8988T (cell line): ENCODE results near the gene MICAL3.
A peak's percentile ranks its signal among the peaks of the same experiment; 100 is the strongest.
"Not testable (repeated sequence)": the region's sequence is repeated elsewhere in the genome, so short reads cannot be mapped to it uniquely, and the experiment has no call there.

Experiments used
- DNase-seq: peaks from one replicate; pipeline ENCODE4 v3.0.0; 2011

Gene MICAL3

DNA sequence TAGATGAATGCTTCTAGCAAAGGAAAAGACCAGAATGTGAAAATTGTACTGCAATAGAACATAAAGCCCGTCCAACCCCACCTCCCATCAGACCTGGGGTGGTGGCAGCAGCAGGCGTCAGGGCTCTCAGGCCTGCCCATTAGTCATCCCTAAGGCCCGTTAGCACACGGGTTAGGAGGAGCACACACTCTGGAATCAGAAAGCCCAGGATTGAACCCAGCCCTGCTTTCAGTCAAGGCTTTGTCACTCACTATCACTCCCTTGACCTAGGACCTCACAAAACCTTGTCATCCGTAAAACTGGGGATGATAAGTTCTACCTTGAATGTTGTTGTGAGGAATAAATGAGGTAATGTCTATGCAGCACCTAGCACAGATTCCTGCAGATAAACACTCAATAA is 26.9 kb downstream of the MICAL3 start:
- no peak for DNase-seq

DNA sequence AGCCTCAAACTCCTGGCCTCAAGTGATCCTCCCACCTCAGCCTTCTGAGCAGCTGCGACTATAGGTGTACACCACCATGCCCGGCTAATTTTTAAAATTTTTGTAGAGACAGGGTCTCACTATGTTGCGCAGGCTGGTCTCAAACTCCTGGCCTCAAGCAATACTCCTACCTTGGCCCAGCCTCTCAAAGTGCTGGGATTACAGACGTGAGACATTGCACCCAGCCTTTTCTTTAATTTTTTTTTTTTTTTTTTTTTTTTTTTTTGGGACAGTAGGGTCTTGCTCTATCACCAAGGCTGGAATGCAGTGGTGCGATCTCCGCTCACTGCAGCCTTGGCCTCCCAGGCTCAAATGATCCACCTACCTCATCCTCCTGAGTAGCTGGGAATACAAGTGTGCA is 29.1 kb downstream of the MICAL3 start:
- DNase-seq = not testable (repeated sequence)

DNA sequence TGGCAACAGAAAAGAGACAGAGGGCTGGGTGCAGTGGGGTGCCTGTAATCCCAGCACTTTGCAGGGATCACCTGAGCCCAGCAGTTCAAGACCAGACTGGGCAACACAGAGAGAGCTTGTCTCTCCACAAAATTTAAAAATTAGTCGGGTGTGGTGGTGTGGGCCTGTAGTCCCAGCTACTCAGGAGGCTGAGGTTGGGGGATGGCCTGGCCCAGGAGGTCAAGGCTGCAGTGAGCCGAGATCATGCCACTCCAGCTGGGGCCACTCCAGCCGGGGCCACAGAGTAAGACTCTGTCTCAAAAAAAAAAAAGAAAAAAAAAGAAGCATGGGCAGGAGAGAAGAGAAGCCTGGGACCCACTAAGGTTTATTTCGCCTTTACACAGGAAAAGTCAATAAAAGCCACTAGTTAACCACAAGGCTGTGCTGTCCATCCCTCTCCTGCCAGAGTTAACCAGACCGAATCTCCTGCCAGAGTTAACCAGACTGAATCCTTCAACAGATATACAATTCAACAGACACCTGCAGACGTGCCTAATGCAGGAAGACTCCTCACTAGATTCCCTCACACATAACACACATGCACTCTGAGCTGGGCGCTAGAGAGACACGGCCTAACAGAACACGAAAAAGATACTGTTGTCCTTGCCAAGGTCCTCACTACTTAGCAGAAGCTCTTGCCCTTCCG is 29.8 kb downstream of the MICAL3 start:
- DNase-seq = no peak

DNA sequence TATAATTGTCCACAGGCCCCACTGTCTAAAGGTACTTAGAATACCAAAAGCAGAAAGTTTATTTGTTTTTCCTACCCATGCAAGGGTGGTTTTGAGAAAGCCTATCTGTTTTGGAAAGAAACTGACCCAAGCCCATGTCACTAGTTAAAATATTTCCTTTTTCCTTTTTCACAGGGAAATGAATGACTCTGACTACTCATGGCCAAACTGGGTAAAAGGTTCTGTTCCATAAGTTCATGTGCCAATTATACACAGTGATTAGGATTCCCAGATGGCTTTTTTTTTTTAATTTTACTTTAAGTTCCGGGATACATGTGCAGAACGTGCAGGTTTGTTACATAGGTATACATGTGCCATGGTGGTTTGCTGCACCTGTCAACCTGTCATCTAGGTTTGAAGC is 31.4 kb downstream of the MICAL3 start:
- not testable (repeated sequence) for DNase-seq

DNA sequence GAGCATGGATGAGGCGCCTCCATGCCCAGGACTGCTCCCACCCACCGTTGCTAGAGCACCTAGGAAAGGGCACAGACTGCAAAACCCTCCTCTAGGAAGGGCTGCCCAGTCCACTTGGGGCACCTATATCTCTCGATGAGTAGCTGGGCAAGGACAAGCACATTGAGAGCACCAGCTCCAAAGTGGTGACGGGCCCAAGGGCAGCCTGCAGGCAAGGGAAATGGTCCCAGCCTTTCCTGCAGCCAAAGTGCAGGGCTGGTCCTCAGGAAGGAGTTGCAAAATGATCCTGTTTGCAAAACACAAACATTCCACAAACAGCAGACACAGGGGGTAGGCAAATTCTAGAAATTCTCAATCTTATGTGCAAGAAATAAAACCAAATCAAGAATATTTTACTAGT is 32.4 kb downstream of the MICAL3 start:
- not testable (repeated sequence) for DNase-seq

DNA sequence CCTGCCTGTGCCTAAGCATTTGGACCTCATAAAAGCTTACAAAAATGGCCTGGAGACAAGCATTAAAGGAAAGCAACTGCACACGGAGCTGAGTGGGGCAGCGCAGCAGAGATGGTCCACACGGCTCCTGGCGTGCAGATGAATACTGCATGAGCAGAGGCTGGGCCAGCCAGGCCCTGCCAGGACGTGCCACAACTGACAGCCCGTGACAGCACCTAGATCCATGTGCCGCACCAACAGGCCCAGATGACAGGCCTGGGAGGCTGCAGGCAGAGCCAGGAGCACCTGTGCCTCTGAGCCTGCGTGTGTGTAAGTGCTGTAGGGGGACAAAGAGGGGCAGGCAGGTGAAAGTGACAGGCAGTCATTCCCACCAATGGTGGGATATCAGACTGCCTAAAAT is 33.4 kb downstream of the MICAL3 start:
- no peak for DNase-seq

DNA sequence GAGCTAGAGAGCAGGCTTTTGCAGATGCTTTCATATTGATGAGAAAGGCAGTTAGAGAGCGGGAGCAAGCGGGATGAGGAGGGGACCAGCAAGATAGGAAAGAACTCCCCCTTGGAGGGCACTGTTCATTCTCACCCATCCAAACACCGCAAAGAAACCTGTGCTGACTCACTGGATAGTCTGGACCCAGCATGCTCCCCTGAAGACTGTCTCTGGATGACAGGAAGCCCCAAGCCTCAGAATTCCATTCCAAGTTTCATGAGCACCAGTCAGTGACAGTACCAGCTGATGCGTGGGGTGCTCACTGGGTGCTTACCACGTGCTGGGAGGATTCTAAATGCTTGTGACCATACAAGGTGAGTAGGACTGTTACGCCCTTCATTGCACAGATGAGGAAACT is 34.2 kb downstream of the MICAL3 start:
- DNase-seq = no peak

DNA sequence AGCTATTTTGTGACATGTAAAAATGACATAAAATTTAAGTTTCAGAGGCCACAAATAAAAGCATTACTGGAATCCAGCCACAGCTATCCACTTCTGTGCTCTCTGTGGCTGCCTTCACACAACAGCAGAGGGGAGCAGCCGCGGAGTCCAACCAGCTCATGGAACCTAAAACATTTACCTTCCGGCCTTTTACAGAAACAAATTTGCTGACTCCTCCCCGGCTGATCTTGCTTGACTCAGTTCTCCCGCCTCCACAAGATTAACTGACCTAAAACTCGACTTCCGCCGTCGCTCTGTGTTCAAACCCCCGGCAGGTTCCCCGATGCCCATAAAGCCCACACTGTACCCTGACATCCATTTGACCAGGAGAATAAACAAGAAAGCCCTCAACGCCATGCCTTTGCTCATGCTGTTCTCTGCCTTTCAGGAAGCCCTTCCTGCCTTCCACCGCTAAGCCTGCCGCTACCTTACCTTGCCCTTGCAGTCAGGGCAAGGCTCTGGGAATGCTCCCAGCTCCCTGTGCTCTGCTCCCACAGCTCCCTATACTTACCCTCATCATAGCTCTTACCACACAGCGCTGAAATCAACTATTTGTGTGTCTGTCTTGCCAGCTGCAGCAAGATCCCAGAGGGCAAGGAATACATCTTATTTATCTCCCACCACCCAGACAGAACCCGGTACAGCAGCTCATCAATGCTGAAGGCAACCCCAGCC is 35.4 kb downstream of the MICAL3 start:
- no peak for DNase-seq

DNA sequence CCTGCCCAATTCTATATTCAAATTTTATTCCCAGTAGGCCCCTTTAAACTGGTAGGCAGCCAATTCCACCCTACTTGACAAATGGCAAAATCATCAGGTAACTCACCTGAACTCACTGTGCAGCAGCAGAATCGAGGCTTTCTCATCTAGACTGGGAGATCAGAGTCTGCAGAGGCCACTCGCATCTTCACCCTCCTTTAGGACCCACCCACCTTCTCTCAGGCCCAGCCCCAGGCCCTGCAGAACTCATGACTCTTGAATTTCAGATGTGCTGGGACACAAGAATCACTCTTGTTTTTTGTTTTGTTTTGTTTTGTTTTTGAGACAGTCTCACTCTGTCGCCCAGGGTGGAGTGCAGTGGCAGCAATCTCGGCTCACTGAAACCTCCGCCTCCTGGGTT is 38.8 kb downstream of the MICAL3 start:
- no peak for DNase-seq

DNA sequence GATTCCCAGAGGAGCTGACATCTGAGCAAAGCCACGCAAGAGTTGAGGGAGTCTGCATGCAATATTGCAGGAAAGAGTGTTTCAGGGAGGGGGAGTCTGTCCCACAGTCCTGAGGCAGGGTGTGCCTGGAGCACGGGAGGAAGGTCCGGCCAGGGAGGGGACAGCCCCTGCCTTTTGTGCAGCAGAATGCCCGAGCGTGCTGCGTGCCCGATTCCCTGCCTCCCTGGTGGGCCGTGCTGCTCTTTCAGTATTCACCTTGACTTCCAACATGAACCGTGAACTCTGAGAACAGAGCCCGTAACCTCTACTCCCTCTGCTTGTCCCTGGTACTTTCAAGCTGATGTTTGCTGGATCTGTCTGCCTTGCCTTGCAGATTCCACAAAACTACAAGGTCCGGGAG is 39.3 kb downstream of the MICAL3 start:
- DNase-seq = not testable (repeated sequence)

DNA sequence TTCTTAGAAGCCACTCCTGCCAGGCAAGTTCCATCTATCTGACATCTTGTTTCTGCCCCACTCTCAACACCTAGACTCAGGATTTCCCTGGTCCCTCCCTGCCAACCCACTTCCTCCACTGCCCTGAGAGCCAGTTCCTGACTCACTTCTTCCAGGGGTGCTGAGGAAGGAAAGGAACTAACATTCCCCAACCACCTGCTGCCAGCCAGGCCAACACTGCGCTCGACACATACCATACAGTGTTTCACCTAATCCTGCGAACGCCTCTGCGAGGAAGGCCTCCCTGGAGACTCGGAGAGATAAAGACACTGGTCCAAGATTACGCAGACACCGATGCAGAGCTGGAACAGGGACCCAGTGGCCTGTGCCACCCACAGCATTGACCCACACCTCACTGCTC is 40.2 kb downstream of the MICAL3 start:
- DNase-seq = peak; percentile 47

DNA sequence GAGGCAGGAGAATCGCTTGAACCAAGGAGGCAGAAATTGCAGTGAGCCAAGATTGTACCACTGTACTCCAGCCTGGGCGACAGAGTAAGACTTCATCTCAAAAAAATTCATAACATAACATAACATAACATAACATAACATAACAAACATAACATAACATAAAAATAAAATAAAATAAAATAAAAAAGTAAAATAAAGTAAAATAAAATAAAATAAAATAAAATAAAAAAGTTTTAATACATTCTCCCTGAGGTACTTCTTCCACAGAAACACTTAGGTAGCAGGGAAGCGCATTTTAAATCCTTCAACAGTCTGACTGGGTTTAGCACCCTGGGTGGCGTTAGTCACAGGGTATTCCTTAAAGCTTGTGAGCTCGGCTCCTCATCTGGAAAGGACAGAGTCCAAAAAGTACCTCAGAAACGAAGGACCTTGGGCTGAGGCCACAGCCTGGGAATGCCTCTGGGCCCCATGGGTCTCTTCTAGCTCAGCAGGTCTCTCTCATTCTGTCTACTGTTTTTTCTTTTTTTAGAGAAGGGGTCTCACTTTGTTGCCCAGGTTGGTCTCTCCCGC is 41.7 kb downstream of the MICAL3 start:
- no peak for DNase-seq

DNA sequence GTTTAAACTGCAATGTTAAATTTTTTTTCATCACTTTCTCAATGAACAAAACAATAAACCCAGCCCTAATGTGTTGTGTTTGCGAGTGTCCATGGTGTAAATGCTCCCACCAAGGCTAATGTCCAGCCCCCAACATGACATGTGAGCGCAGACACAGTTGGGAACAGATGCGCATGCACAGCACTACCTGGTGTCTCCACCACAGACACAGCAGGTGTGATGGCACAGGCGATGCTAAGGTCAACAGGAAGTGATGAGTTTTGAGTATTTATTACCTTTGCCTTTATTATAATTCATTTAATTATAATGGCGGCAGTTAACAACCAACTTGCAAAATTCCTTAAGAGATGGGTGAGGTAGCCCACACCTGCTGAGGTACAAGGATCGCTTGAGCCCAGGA is 42.9 kb downstream of the MICAL3 start:
- no peak for DNase-seq

DNA sequence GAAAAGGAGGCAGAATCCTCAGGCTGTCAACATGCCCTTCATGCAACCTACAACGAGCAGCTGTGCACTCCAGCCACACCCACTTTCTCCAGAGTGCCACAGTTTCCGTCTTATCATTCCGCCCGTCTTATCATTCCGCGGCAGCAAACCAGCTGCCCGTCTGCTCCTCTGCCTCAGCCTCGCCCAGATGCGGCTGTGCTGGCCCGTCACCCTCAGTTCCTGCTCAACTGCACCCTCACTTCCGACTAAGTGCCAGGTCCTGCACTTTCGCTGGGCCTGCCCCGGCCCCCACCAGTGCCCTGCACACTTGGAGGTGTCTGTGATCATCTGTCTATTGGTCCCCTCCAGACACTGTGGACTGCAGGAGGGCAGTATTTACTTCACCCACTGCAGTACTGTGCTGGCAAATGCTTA is 43.7 kb downstream of the MICAL3 start:
- peak; percentile 26 for DNase-seq

DNA sequence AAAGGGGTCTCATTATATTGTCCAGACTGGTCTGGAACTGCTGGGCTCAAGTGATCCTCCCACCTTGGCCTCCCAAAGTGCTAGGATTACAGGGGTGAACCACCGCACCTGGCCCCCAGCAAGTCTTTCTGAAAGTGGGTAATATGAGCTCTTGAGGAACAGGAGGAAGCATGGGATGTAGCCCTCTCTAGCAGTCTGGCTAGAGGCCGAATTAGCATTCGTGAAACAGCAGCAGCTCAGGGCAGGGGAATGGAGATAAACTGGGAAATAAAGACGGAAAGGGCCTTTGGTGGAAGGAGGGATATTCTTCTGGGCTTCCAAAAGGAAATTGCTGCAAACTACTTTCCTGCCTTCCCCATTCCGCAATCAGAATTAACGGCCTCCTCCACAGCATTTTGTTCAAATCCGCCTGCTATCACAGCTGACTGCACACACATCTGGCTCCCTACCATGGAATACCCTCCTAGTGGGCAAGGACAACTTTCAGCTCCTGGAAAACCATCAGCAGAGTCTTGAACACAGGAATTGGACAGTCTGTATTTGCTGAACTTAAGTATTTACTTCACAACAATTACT is 44.3 kb downstream of the MICAL3 start:
- no peak for DNase-seq

DNA sequence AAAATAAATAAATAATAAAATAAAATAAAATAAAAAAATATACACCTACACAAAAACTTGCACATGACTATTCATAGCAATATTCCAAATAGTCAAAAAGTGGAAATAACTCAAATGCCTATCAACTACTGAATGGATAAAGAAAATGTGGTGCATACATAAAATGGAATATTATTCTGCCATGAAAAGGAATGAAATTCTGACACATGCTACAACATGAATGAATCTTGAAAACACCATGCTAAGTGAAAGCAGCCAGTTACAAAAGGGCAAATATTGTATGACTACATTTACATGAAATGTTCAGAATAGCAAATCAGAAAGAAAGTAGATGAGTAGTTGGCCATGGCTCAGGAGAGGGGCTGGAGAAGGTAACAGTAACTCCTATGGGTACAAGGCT is 46.3 kb downstream of the MICAL3 start:
- no peak for DNase-seq

DNA sequence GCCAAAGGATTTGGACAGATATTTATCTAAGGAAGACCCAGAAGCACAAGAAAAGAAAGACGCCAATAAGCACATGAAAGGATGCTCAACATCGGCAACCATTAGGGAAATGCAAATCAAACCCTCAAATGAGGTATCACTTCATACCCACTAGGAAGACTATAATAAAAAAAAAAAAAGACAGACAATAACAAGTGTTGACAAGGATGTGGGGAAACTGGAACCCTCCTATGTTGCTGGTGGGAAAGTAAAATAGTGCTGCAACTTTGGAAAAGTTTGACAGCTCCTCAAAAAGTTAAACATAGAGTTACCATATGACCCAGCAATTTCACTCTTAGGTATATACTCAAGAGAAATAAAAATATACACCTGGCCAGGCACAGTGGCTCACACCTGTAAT is 47.0 kb downstream of the MICAL3 start:
- DNase-seq = no peak

DNA sequence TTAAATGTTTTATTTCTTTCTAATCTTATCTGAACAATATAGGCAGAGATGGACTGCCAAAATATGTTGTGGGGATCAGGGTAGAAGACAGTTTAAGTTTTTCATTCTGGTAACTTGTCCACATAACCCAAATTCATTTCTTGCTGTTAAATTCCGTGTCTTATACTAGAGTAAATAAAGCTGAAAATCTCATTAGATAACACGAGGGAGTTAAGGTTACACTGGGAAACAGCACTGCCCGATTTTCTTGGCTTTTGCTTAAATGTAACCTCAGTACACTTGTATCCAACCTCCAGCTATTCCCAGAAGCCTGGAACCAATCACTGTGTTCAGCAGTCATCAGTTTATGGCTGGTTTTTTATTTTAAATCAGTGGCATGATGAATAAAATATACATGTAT is 48.2 kb downstream of the MICAL3 start:
- DNase-seq = no peak

DNA sequence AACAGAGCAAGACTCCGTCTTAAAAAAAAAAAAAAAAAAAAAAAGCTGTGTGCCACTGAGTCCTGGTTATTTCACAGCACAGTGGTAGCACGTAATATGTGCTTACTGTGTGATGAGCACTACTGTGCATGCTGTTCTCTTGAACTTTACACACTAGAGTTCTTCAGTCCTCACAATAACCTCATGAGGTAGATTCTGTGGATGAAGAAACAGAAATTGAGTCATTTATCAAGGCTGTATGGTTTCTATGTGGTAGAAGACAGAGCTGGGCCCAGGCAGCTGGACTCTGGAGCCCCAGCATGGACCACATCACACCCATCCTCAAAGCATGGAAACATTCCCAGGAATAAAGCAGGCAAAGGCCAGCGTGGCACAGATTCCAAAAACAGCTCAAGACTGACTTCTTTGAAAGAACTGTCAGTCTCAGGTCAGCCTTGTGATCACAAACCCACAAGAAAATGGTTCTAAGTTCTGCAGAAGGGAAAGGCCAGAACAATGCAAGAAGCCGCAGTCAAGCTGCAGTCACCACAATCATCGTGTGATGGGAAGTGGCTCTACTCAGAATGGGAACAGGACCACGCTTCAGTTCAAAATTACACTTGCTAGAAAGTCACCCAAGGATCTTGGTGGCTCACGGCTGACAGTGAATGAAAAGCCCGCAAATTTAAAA is 49.5 kb downstream of the MICAL3 start:
- DNase-seq = no peak

DNA sequence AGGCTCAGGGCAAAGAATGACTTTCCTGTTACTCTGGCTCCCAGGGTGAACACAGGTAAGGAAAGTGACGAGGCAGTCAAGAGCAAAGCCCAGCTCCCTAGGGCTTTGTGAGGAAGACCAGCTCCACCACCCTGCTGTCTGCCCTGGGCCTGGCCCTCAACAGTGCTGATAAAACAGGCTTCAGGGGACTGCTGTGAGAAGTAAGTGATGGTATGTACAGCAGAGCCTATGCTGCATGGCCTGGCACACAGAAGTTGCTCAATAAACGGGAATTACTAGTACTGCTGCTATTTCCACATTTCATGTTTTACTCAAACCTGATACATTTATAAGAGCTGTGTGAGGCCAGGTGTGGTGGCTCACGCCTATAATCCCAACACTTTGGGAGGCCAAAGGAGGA is 50.3 kb downstream of the MICAL3 start:
- no peak for DNase-seq

DNA sequence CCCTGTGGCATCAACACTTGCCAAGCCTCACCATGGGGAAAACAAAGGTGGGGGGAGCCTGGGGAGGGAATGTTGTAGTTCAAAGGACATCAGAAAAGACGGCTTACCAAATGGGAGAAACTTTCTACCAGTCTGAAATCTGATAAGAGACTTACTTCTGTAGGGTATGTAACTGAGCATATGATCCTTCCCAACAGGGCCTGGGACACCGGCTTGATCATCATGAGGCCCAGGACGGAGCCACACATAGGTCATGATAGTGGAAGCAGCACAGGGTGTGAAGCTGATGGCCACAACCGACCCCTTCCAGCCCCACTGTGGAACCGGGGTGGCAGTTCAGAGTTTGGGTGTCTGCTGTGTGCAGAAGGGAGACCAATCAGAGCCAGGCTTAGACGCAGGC is 51.1 kb downstream of the MICAL3 start:
- DNase-seq = no peak

DNA sequence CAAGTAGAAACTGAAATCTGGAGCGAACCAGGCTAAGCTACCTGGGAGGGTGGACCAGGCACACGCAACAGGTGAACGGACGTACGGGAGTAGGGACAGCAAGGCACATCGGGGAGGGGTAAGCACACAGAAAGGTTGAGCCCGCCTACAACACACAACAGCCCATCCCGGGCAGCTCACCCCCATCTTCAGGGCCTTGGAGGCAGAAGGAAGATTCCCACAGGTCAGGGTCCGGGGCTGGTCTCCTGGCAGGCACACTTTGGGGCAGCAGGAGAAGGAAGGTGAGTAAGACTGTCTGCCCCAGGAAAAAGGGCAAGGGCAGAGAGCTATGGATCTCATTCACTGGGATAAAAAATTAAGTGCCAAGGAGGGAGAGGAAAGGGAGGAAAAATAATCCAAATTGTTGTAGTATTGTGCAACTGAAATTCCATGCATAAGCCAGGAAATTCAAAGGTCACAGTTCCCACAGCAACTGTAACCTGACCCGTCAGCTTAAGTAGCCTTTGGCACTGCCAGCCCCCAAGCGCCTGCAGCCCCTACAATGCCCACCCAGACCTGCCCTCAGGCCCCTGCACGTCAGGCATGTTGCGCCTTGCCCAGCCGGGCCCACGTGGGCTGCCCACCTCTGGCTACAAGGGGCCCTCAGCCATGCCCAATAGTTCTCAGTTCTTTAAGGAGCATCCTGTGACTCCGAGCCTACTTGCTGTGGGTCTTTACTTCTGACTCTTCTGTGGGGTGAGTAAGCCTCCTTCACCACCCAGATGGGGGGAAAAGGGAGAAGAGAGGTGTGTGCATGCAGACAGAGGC is 51.8 kb downstream of the MICAL3 start:
- DNase-seq = no peak

DNA sequence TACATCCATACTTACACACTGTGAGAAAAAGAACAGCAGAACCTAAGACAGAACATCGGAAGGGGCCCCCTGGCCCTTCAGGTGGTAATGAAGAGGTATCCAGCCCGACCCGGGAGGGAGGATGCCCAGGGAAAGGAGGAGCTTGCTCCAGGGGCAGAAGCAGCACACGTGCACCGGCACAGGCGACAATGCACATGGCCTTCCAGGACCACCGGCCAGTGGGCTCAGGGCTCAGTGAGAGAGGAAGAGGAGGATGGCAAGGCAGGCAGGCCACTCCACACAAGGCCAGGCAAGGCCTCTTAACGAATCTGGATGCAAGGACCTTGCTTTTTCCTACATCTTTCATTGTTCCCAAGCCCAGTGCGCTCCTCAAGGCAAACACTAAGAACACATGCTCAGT is 52.6 kb downstream of the MICAL3 start:
- no peak for DNase-seq
